Right cardiac atrium (tissue), 5 donors: ENCODE data around the gene SSPN. TPM values are rescaled to one million over a fixed set of nuclear protein-coding genes. Genes with fewer than 3 reads are reported as not detected.

Experiments
- ATAC-seq, 2 donors: fragments of 200-7000 bp; cut with Tn5 transposase; one replicate each; pipeline versions ENCODE4 v1.8.0 to v1.9.1; 2020; ENCODE audit warnings: moderate library complexity in 2 of 2, mild to moderate bottlenecking in 1 of 2
- DNase-seq, 3 donors: peaks; one replicate each; pipeline ENCODE4 v3.0.0-alpha.2; 2020
- H3K27ac ChIP-seq: one replicate; pipeline ENCODE4 v1.5.1; 2013; ENCODE audit warnings: mild to moderate bottlenecking, low read length, control low read depth, moderate library complexity
- H3K27me3 ChIP-seq: one replicate; pipeline ENCODE4 v1.6.1; 2013; ENCODE audit not compliant: control insufficient read depth, insufficient read depth
- H3K4me1 ChIP-seq: one replicate; pipeline ENCODE4 v1.6.1; 2013; ENCODE audit warnings: low read length; ENCODE audit not compliant: control insufficient read depth, insufficient read depth
- H3K4me3 ChIP-seq: one replicate; pipeline ENCODE4 v1.5.1; 2013; ENCODE audit warnings: low read length, control low read depth
- H3K9me3 ChIP-seq: one replicate; pipeline ENCODE4 v1.6.1; 2013; ENCODE audit warnings: low read length; ENCODE audit not compliant: control insufficient read depth
- WGBS: extraction: QIAGEN DNeasy Blood & Tissue Kit; methylation state at CpG from one replicate; pipeline ENCODE4 v1.1.7; 2013; 5-methylcytosine and 5-hydroxymethylcytosine counted together
- intact Hi-C, 4 donors: fragments of 100-400 bp; cut with DNase I; formaldehyde crosslinking; loops; one replicate each; pipeline versions ENCODE4 v1.11.0 to v1.14.0; 2022 to 2023
- polyA plus RNA-seq: library from polyadenylated mRNA; stranded (reverse); fragments of 200-250 nt; gene quantifications from one replicate; pipeline ENCODE4 v1.2.3, GENCODE V29; 2013
- total RNA-seq, 4 donors: library from RNA; stranded (reverse); fragmentation: NEBNext Ultra II Directional; extraction: Animal tissue kit (Norgen Biotek cat#: 25700); gene quantifications; one replicate each; pipeline ENCODE4 v1.2.1, GENCODE V29; 2021
- donor health status: healthy with polysubstance abuse.
- donor health status: DM: no; HTN: yes; CAD: no.
- donor health status: DM: no; HTN: no; CAD: no.
- donor health status: DM: no; HTN: yes; CAD: no; lungs with severe emphysema.
- donor health status: DM: yes; HTN: yes; CAD: no.

Gene SSPN
- total and polyA plus RNA-seq, 5 donors, result 21.5 to 109 (median 88.5) TPM

GRCh38 chr12:26162174-26162573 lies 33.2 kb upstream of the SSPN start:
- Histone ChIP-seq H3K4me3 (no peak overlapping the region), H3K27me3 (no peaks in the 10 kb centered on the region), H3K9me3 (no peaks in the 10 kb centered on the region), H3K4me1 (no peaks in the 10 kb centered on the region), H3K27ac (no peak overlapping the region)
- WGBS, result 94% methylated on average over 1 of the region's 1 CpG
- DNase-seq, result no peak
- intact Hi-C loops, result no loop called here
- no peak for ATAC-seq

DNA sequence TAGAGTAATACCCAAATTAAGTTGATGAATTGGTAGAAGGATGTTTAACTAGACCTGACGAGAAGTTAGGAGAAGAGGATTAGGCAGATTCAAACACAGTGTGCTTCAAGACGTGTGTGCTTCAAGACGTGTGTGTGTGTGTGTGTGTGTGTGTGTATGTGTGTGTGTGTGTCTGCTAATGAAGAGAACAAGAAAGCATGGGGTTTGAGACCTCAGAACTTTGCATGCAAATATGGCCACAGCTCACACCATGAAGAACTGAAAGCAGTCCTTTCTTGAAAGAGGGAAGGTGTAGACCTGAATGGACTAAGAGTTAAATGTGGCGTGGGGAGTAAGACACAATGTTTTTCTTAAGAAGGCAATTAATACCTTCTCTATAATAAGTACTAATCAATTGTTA lies 32.5 kb upstream of the SSPN start:
- WGBS, result 74% methylated on average over 4 of the region's 4 CpGs
- no peaks in the 10 kb centered on the region for H3K9me3 ChIP-seq
- DNase-seq (no peak), ATAC-seq (no peak)
- H3K27me3 ChIP-seq, result no peaks in the 10 kb centered on the region
- intact Hi-C loops, result no loop called here
- no peak overlapping the region for H3K27ac ChIP-seq
- no peak overlapping the region for H3K4me3 ChIP-seq
- no peaks in the 10 kb centered on the region for H3K4me1 ChIP-seq

DNA sequence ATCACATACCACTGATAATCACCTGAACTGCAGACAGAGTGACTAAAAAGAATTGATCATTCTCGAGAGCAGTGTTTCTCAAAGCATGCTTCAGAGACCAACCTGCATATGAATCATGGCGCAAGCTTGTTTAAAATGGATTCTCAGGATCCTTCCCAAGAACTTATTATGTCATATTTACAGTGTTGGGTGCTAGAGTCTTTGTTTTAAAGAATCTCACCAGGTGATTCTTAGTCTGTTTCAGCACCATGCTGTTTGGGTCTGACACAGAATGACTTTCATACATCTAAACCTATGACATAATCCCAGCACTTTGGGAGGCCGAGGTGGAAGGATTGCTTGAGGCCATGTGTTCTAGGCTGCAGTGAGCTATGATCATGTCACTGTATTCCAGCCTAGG lies 31.3 kb upstream of the SSPN start:
- ATAC-seq, result no peak
- no peaks in the 10 kb centered on the region for H3K9me3 ChIP-seq
- no peak overlapping the region for H3K4me3 ChIP-seq
- no peak for DNase-seq
- 57% methylated on average over 3 of the region's 3 CpGs for WGBS
- no peaks in the 10 kb centered on the region for H3K4me1 ChIP-seq
- H3K27ac ChIP-seq, result no peak overlapping the region
- intact Hi-C loops, result no loop called here
- no peaks in the 10 kb centered on the region for H3K27me3 ChIP-seq

- WGBS, result 93% methylated on average over 4 of the region's 4 CpGs
- Histone ChIP-seq H3K4me1 (no peaks in the 10 kb centered on the region), H3K27ac (no peak overlapping the region), H3K27me3 (no peaks in the 10 kb centered on the region), H3K4me3 (no peak overlapping the region), H3K9me3 (no peaks in the 10 kb centered on the region)
- no peak for DNase-seq
- ATAC-seq, result no peak
- intact Hi-C loops, result no loop called here
Observed at GRCh38 chr12:26172013-26172412, 23.4 kb upstream of the SSPN start.

GRCh38 chr12:26172539-26172938 lies 22.8 kb upstream of the SSPN start:
- whole genome bisulfite sequencing, result 75% methylated on average over 7 of the region's 7 CpGs

GRCh38 chr12:26172946-26173552 lies 22.3 kb upstream of the SSPN start:
- no peak for DNase-seq
- Histone ChIP-seq H3K27me3 (no peaks in the 10 kb centered on the region), H3K27ac (no peak overlapping the region), H3K4me3 (no peak overlapping the region), H3K4me1 (no peaks in the 10 kb centered on the region), H3K9me3 (no peaks in the 10 kb centered on the region)
- ATAC-seq, result no peak
- intact Hi-C loops, result no loop called here
- WGBS, result 59% methylated on average over 4 of the region's 4 CpGs

More at GRCh38 chr12:26172539-26172938, 22.8 kb upstream of the SSPN start:
- no peak overlapping the region for H3K27ac ChIP-seq
- no peaks in the 10 kb centered on the region for H3K27me3 ChIP-seq
- no peak overlapping the region for H3K4me3 ChIP-seq
- H3K4me1 ChIP-seq, result no peaks in the 10 kb centered on the region
- H3K9me3 ChIP-seq, result no peaks in the 10 kb centered on the region
- no peak for DNase-seq
- intact Hi-C loops, result no loop called here
- no peak for ATAC-seq

- intact Hi-C loops, result no loop called here
- no peak overlapping the region for H3K4me3 ChIP-seq
- H3K4me1 ChIP-seq, result no peaks in the 10 kb centered on the region
- 84% methylated on average over 4 of the region's 4 CpGs for WGBS
- no peak for DNase-seq
- H3K9me3 ChIP-seq, result no peaks in the 10 kb centered on the region
- H3K27me3 ChIP-seq, result no peaks in the 10 kb centered on the region
- no peak for ATAC-seq
- no peak overlapping the region for H3K27ac ChIP-seq
Observed at GRCh38 chr12:26176725-26177124, 18.6 kb upstream of the SSPN start.

DNA sequence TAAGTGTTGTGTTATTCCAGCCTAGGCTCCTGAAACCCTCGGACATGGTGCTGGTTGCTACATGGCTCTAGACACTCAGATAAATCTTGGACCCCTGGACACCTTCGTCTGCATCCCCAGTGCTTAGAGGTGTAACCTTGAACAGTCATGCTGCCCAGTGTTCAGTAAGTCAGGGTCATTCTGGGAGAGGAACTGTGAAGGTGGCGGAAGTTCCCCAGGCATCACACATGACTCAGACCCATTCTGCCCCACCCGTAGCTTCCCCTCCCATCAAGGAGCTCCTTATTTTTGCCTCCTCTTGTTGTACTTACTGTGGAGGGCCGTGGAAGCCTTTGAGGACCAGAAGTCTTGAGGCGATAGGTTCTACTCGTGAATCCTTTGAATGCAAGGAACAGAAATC lies 18.1 kb upstream of the SSPN start:
- Histone ChIP-seq H3K4me3 (no peak overlapping the region), H3K4me1 (no peaks in the 10 kb centered on the region), H3K27me3 (no peaks in the 10 kb centered on the region), H3K27ac (no peak overlapping the region), H3K9me3 (no peaks in the 10 kb centered on the region)
- WGBS, result 75% methylated on average over 7 of the region's 7 CpGs
- ATAC-seq (no peak), DNase-seq (no peak)
- intact Hi-C loops, result no loop called here

DNA sequence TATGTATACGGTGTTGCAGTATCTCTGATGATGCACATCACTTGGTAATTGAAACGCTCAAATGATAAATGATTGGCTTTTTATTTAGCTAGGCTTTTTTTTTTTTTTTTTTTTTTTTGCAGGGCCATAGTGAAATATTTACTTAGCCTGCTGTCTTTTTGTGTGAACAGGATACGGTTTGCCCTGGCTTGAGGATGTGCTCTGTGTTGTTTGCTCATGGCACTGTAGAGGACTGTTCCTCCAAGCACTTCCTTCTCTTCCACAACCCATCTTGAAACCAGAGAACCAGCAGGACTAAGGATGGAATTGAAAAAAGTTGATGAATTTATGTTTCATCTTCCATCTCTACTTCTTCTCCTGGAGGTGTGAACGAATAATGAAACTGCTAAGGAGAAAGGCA lies 15.5 kb upstream of the SSPN start:
- intact Hi-C loops, result no loop called here
- no peaks in the 10 kb centered on the region for H3K9me3 ChIP-seq
- H3K27me3 ChIP-seq, result no peaks in the 10 kb centered on the region
- ATAC-seq, result no peak
- DNase-seq, result no peak
- no peak overlapping the region for H3K4me3 ChIP-seq
- no peaks in the 10 kb centered on the region for H3K4me1 ChIP-seq
- H3K27ac ChIP-seq, result no peak overlapping the region
- WGBS, result 89% methylated on average over 4 of the region's 4 CpGs

- Histone ChIP-seq H3K27me3 (no peaks in the 10 kb centered on the region), H3K9me3 (no peaks in the 10 kb centered on the region), H3K4me3 (no peak overlapping the region), H3K4me1 (no peaks in the 10 kb centered on the region), H3K27ac (no peak overlapping the region)
- DNase-seq, result no peak
- no peak for ATAC-seq
- intact Hi-C loops, result no loop called here
- WGBS, result 86% methylated on average over 2 of the region's 2 CpGs
Observed at GRCh38 chr12:26182377-26182776, 13.0 kb upstream of the SSPN start.

- WGBS, result 71% methylated on average over 7 of the region's 7 CpGs
- no peaks in the 10 kb centered on the region for H3K4me1 ChIP-seq
- intact Hi-C loops, result no loop called here
Observed at GRCh38 chr12:26185532-26186320, 9.6 kb upstream of the SSPN start.

More at GRCh38 chr12:26185532-26186320, 9.6 kb upstream of the SSPN start:
- no peak overlapping the region for H3K27ac ChIP-seq
- H3K9me3 ChIP-seq, result no peaks in the 10 kb centered on the region
- ATAC-seq, result no peak
- DNase-seq, result no peak
- H3K4me3 ChIP-seq, result no peak overlapping the region
- H3K27me3 ChIP-seq, result no peaks in the 10 kb centered on the region
